Transverse colon (tissue), 4 donors: ENCODE data around the gene EMP3. TPM values are rescaled to one million over a fixed set of nuclear protein-coding genes. Genes with fewer than 3 reads are reported as not detected.
"Not testable (repeated sequence)": the region's sequence is repeated elsewhere in the genome, so short reads cannot be mapped to it uniquely, and the experiment has no call there.

Source experiments
- DNase-seq: peaks from one replicate; pipeline ENCODE4 v3.0.0-alpha.2; 2019
- H3K27ac ChIP-seq, 4 donors: fragments of 200-600 bp; sonication (generic); 2 replicates each; pipeline ENCODE4 v1.5.1; 2016 to 2018; ENCODE audit warnings: inconsistent platforms in 4 of 4
- H3K27me3 ChIP-seq: fragments of 200-600 bp; sonication (generic); 2 replicates; pipeline ENCODE4 v1.5.1; 2017; ENCODE audit warnings: inconsistent platforms
- H3K36me3 ChIP-seq, 4 donors: fragments of 200-600 bp; sonication (generic); 2 replicates each; pipeline ENCODE4 v1.5.1; 2017 to 2019; ENCODE audit warnings: inconsistent platforms in 4 of 4
- H3K4me1 ChIP-seq, 4 donors: fragments of 200-600 bp; sonication (generic); 2 replicates each; pipeline ENCODE4 v1.5.1; 2017 to 2020; ENCODE audit warnings: inconsistent platforms in 4 of 4
- H3K4me3 ChIP-seq, 4 donors: fragments of 200-600 bp; sonication (generic); 1 replicate in 1 of 4; 2 replicates in 3 of 4; pipeline versions ENCODE4 v1.5.1 to v1.6.1; 2017 to 2019; ENCODE audit warnings: inconsistent platforms in 4 of 4
- H3K9me3 ChIP-seq, 2 donors: fragments of 200-600 bp; sonication (generic); 2 replicates each; pipeline ENCODE4 v1.5.1; 2017 to 2019; ENCODE audit warnings: inconsistent platforms in 2 of 2
- EP300 ChIP-seq: sonication (generic); formaldehyde crosslinking; IDR thresholded peaks from one replicate; pipeline ENCODE4 v1.6.1; 2017; ENCODE audit warnings: antibody characterized with exemption, low read depth
- POLR2A ChIP-seq: fragments of 450-650 bp; IDR thresholded peaks from one replicate; pipeline ENCODE4 v1.6.1; 2016; ENCODE audit warnings: antibody characterized with exemption, mild to moderate bottlenecking, moderate library complexity
- POLR2AphosphoS5 ChIP-seq, 3 donors: sonication (generic); formaldehyde crosslinking; IDR thresholded peaks; one replicate each; pipeline ENCODE4 v1.6.1; 2016; ENCODE audit warnings: antibody characterized with exemption in 3 of 3
- WGBS, 2 donors: methylation state at CpG; one replicate each; pipeline ENCODE4 v1.1.5; 2018; ENCODE audit warnings: low coverage in 1 of 2; 5-methylcytosine and 5-hydroxymethylcytosine counted together
- in situ Hi-C, 4 donors: fragments of 200-750 bp; cut with MboI; loops; one replicate each; pipeline versions ENCODE4 v1.15.0 to v1.15.1; 2017; ENCODE audit warnings: low sequenced_read_pairs in 3 of 4, low pct_ligation_motif_present in 1 of 4, low pct_unique_long_range_greater_than_20kb in 1 of 4
- intact Hi-C: fragments of 100-400 bp; cut with DNase I; formaldehyde crosslinking; loops from one replicate; pipeline ENCODE4 v1.15.1; 2023; ENCODE audit warnings: low total_unique reads
- total RNA-seq, 4 donors: library from RNA; depleted of rRNA; stranded (reverse); fragments of >200 nt; gene quantifications; one replicate each; pipeline ENCODE4 v1.1.0, GENCODE V29; 2016
- TF ChIP-seq, protein P1 (sequence below), 5 experiments: fragments of 200-600 bp in 3 of 5; fragments of 450-650 bp in 2 of 5; sonication (generic) in 3 of 5; IDR thresholded peaks; 1 replicate in 2 of 5; 2 replicates in 3 of 5; pipeline ENCODE4 v1.5.1; 2016 to 2017; ENCODE audit warnings: antibody characterized with exemption in 5 of 5, inconsistent platforms in 3 of 5, mild to moderate bottlenecking in 2 of 5, moderate library complexity in 1 of 5

The EMP3 gene
- total RNA-seq, 4 donors from 2014 or later = 5.2 to 14.3 (median 12.0) TPM

DNA sequence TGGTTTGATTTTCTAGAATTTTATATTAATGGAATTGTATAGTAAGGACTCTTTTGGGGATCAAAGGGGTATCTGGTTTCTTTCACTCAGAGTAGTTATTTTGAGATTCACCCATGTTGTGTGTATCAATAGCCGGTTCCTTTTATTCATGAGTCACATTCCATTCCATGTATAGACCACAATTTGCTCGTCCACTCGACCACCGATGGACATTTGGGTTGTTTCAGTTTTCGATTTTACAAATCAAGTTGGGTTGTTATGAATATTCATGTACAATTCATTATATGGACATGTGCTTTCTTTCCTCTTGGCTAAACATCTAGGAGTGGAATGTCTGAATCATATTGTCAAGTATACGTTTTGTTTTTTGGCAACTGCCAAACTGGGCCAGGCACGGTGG is 9.6 kb upstream of the EMP3 start:
- DNase-seq = no peak
- H3K27ac ChIP-seq = no peak overlapping the region
- H3K4me1 ChIP-seq = peaks cover 4 to 19% (median 7%) of the 10 kb centered on the region in 4 donors
- no peaks in the 10 kb centered on the region for H3K9me3 ChIP-seq
- in situ Hi-C loops = loop anchor here in 1 of 4 donors (25.0 kb wide), 1 partner anchor 272 kb away; no protein-coding TSS in a partner anchor
- intact Hi-C loops = no loop called here
- H3K27me3 ChIP-seq = no peaks in the 10 kb centered on the region
- no peaks in the 10 kb centered on the region for H3K36me3 ChIP-seq
- WGBS, 2 donors = 63 to 76% methylated on average over 7 of the region's 7 CpGs
- no peak for TF ChIP-seq POLR2AphosphoS5 (IDR thresholded peaks at IDR 0.05)
- TF ChIP-seq, protein P1, sequence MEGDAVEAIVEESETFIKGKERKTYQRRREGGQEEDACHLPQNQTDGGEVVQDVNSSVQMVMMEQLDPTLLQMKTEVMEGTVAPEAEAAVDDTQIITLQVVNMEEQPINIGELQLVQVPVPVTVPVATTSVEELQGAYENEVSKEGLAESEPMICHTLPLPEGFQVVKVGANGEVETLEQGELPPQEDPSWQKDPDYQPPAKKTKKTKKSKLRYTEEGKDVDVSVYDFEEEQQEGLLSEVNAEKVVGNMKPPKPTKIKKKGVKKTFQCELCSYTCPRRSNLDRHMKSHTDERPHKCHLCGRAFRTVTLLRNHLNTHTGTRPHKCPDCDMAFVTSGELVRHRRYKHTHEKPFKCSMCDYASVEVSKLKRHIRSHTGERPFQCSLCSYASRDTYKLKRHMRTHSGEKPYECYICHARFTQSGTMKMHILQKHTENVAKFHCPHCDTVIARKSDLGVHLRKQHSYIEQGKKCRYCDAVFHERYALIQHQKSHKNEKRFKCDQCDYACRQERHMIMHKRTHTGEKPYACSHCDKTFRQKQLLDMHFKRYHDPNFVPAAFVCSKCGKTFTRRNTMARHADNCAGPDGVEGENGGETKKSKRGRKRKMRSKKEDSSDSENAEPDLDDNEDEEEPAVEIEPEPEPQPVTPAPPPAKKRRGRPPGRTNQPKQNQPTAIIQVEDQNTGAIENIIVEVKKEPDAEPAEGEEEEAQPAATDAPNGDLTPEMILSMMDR (IDR thresholded peaks at IDR 0.05) = no peak
- TF ChIP-seq EP300 = no peak
- no peak for TF ChIP-seq POLR2A
- no peak overlapping the region for H3K4me3 ChIP-seq

- H3K4me3 ChIP-seq, H3K36me3 ChIP-seq, H3K27me3 ChIP-seq, intact Hi-C loops, DNase-seq, H3K27ac ChIP-seq, H3K9me3 ChIP-seq: not testable (repeated sequence)
- in situ Hi-C loops = loop anchor here in 1 of 4 donors (25.0 kb wide), 1 partner anchor 270 kb away; no protein-coding TSS in a partner anchor
- 70 to 78% methylated on average over 2 to 8 of the region's 9 CpGs for whole genome bisulfite sequencing, 2 donors
- H3K4me1 ChIP-seq = peaks cover 10 to 34% (median 21%) of the 10 kb centered on the region in 4 donors
Observed at GRCh38 chr19:48317708-48317960, 7.7 kb upstream of the EMP3 start.

GRCh38 chr19:48318286-48318987 is 6.9 kb upstream of the EMP3 start:
- no peaks in the 10 kb centered on the region for H3K27me3 ChIP-seq
- H3K9me3 ChIP-seq = no peaks in the 10 kb centered on the region
- in situ Hi-C loops (loop anchor here in 1 of 4 donors (25.0 kb wide), 1 partner anchor 269 kb away; no protein-coding TSS in a partner anchor), intact Hi-C loops (no loop called here)
- TF ChIP-seq, protein P1 (IDR thresholded peaks at IDR 0.05) = no peak
- TF ChIP-seq POLR2AphosphoS5 (IDR thresholded peaks at IDR 0.05) (no peak), POLR2A (no peak), EP300 (no peak)
- no peak for DNase-seq
- H3K4me1 ChIP-seq = peaks cover 12 to 42% (median 25%) of the 10 kb centered on the region in 4 donors
- H3K4me3 ChIP-seq = no peak overlapping the region
- no peak overlapping the region for H3K27ac ChIP-seq
- no peaks in the 10 kb centered on the region for H3K36me3 ChIP-seq
- 93 to 96% methylated on average over 3 to 21 of the region's 21 CpGs for WGBS, 2 donors

DNA sequence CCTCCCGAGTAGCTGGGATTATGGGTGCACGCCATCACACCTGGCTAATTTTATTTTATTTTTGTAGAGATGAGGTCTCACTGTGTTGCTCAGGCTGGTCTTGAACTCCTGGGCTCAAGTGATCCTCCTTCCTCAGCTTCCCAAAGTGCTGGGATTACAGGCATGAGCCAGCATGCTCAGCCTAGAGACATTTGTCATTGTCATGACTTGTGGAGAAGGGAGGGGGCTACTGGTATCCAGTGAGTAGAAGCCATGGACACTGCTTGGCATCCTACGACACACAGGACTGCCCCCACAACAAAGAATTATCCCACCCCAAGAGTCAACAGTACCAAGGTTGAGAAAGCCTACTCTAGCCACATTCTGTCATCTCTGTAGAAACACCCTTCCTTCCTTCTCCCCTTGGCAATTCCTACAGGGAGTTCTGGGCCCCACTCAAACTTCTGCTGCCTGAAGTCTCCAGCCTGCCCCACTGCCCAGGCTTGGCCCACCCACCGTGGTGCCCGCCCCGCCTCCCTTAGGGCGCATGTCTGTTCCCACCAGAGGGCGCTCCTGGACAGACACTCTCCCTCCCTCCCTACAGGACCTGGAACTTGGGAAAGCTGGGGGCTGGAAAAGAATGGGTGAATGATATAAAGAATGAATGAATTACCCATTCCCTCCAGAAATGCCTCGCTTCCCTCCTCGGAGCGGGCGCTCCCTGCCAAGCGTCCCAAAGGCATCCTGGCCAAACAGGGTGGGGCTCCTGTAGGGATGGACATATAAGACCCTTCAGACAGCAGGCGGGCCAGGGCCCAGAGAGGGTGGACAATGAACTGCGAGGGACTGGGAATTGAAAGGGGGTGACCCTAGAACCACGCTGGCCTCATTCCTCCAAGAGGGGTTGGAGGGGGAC is 5.5 kb upstream of the EMP3 start:
- in situ Hi-C loops = loop anchor here in 1 of 4 donors (25.0 kb wide), 1 partner anchor 267 kb away; no protein-coding TSS in a partner anchor

More for the DNA sequence above, 5.5 kb upstream of the EMP3 start:
- H3K27me3 ChIP-seq = no peaks in the 10 kb centered on the region
- TF ChIP-seq, protein P1 (IDR thresholded peaks at IDR 0.05) = peak; percentile 80 to 93 (median 83)
- no peak for TF ChIP-seq POLR2A
- WGBS, 2 donors = 27% methylated on average over 16 of the region's 16 CpGs; no CpG with 5 or more reads in 1 of the 2 donors
- no peak overlapping the region for H3K4me3 ChIP-seq
- H3K36me3 ChIP-seq = no peaks in the 10 kb centered on the region
- intact Hi-C loops = no loop called here
- DNase-seq = peak; percentile 91
- no peaks in the 10 kb centered on the region for H3K9me3 ChIP-seq
- peaks cover 16 to 51% (median 26%) of the 10 kb centered on the region in 4 donors for H3K4me1 ChIP-seq
- H3K27ac ChIP-seq = peak overlapping the region; percentile 99 to 100 (median 99)
